Endothelial cell of umbilical vein (primary cell): ENCODE results near the gene ST8SIA1. TPM values are rescaled to one million over a fixed set of nuclear protein-coding genes. Genes with fewer than 3 reads are reported as not detected.

Experiments
- BruUV-seq: library from RNA; stranded (reverse); fragments of 400-500 nt; replicated peaks from 2 replicates; lab custom pipeline; 2021; lab: Mats Ljungman, UMichigan
- CTCF ChIA-PET: fragments of 300-600, 350-600 bp; sonication (Branson Sonifier 250); formaldehyde crosslinking; loops from one replicate; lab custom pipeline; 2021; ENCODE audit warnings: antibody characterized with exemption, inconsistent platforms; lab: Charles Lee
- POLR2A ChIA-PET: fragments of 300-600, 350-600 bp; sonication (Branson Sonifier 250); formaldehyde crosslinking; loops from one replicate; lab custom pipeline; 2021; ENCODE audit warnings: antibody characterized with exemption, inconsistent platforms; lab: Charles Lee
- DNase-seq: peaks from one replicate; pipeline ENCODE4 v3.0.0-alpha.2; 2011; ENCODE audit warnings: low read depth, low spot score
- FAIRE-seq: peaks from 2 replicates; lab custom pipeline; 2011; peaks lifted over from hg19 to GRCh38; lab: Jason Lieb, UNC
- H2AFZ ChIP-seq: 2 replicates; pipeline ENCODE4 v1.6.0; 2012; ENCODE audit warnings: low read depth, low read length, control low read depth, inconsistent platforms
- H3K27ac ChIP-seq: 2 replicates; pipeline ENCODE4 v1.5.1; 2011; ENCODE audit warnings: low read depth, mild to moderate bottlenecking, control low read depth, low read length, moderate library complexity; ENCODE audit not compliant: insufficient read depth
- H3K27me3 ChIP-seq, 2 experiments: 2 replicates each; pipeline versions ENCODE4 v1.6.0 to v1.6.1; 2011; ENCODE audit warnings: low read length in 2 of 2, mixed read lengths in 1 of 2; ENCODE audit not compliant: control insufficient read depth in 2 of 2, insufficient read depth in 2 of 2
- H3K36me3 ChIP-seq, 2 experiments: 2 replicates in 1 of 2; 3 replicates in 1 of 2; pipeline ENCODE4 v1.5.1; 2011; ENCODE audit warnings: low read length in 2 of 2, mild to moderate bottlenecking in 1 of 2, moderate library complexity in 1 of 2; ENCODE audit not compliant: control insufficient read depth in 2 of 2, insufficient read depth in 2 of 2; ENCODE audit errors: extremely low read depth in 1 of 2
- H3K4me1 ChIP-seq: 3 replicates; pipeline ENCODE4 v1.5.1; 2011; ENCODE audit warnings: mild to moderate bottlenecking, low read length; ENCODE audit not compliant: control insufficient read depth, insufficient read depth; ENCODE audit errors: extremely low read depth
- H3K4me2 ChIP-seq: 2 replicates; pipeline ENCODE4 v1.6.1; 2011; ENCODE audit warnings: low read length, control low read depth, mixed read lengths; ENCODE audit not compliant: insufficient read depth
- H3K4me3 ChIP-seq, 3 experiments: fragments of 200-600 bp in 1 of 3; sonication (generic), shearing (Covaris generic) in 1 of 3; replicated peaks in 1 of 3; 2 replicates each; pipeline ENCODE4 v1.5.1; 2011 to 2016; ENCODE audit warnings: control low read depth in 3 of 3, low read length in 3 of 3, mild to moderate bottlenecking in 2 of 3, inconsistent platforms in 1 of 3, low read depth in 1 of 3, moderate library complexity in 1 of 3; ENCODE audit not compliant: insufficient read depth in 1 of 3
- H3K79me2 ChIP-seq: 2 replicates; pipeline ENCODE4 v1.6.0; 2012; ENCODE audit warnings: low read length, inconsistent platforms; ENCODE audit not compliant: control insufficient read depth, insufficient read depth
- H3K9ac ChIP-seq: replicated peaks from 2 replicates; pipeline ENCODE3; 2011; ENCODE audit warnings: low read length, control low read depth; ENCODE audit not compliant: insufficient read depth; ENCODE audit errors: extremely low read depth
- H3K9me1 ChIP-seq: replicated peaks from 3 replicates; pipeline ENCODE4 v1.6.0; 2011; ENCODE audit warnings: mild to moderate bottlenecking, low read length; ENCODE audit not compliant: control insufficient read depth, insufficient read depth; ENCODE audit errors: extremely low read depth
- H3K9me3 ChIP-seq: replicated peaks from 2 replicates; pipeline ENCODE4 v1.5.1; 2012; ENCODE audit warnings: low read length, inconsistent platforms; ENCODE audit not compliant: control insufficient read depth, insufficient read depth
- H4K20me1 ChIP-seq: replicated peaks from 2 replicates; pipeline ENCODE3; 2011; ENCODE audit warnings: mild to moderate bottlenecking, low read length; ENCODE audit not compliant: control insufficient read depth, insufficient read depth; ENCODE audit errors: extremely low read depth
- CTCF ChIP-seq, 2 donors: IDR thresholded peaks; 1 replicate in 1 of 2; 2 replicates in 1 of 2; pipeline ENCODE4 v1.5.1; 2011; ENCODE audit warnings: low read length in 2 of 2, mild to moderate bottlenecking in 2 of 2, moderate library complexity in 2 of 2, control low read depth in 1 of 2, inconsistent platforms in 1 of 2, low read depth in 1 of 2; ENCODE audit not compliant: insufficient read depth in 1 of 2; ENCODE audit errors: extremely low read depth in 1 of 2
- EZH2 ChIP-seq: IDR thresholded peaks from 2 replicates; pipeline ENCODE4 v1.6.1; 2012; ENCODE audit warnings: borderline replicate concordance, low read depth, mild to moderate bottlenecking, moderate library complexity, low read length, inconsistent platforms; ENCODE audit not compliant: severe bottlenecking
- FOS ChIP-seq: IDR thresholded peaks from 2 replicates; pipeline ENCODE4 v1.6.1; 2011; ENCODE audit warnings: mild to moderate bottlenecking, low read length, moderate library complexity, borderline replicate concordance; ENCODE audit not compliant: insufficient read depth
- GATA2 ChIP-seq: IDR thresholded peaks from 2 replicates; pipeline ENCODE4 v1.7.0; 2011; ENCODE audit warnings: low read depth, mild to moderate bottlenecking, moderate library complexity, mixed read lengths, low read length; ENCODE audit not compliant: insufficient read length, insufficient read depth
- JUN ChIP-seq: IDR thresholded peaks from 2 replicates; pipeline ENCODE4 v1.6.1; 2011; ENCODE audit warnings: borderline replicate concordance, low read depth; ENCODE audit not compliant: insufficient read length, insufficient read depth
- MAX ChIP-seq: IDR thresholded peaks from 2 replicates; pipeline ENCODE4 v1.6.1; 2011; ENCODE audit not compliant: insufficient read depth, insufficient read length
- MYC ChIP-seq: IDR thresholded peaks from one replicate; pipeline ENCODE4 v1.6.1; 2011; ENCODE audit warnings: mild to moderate bottlenecking, low read depth, low read length
- POLR2A ChIP-seq: IDR thresholded peaks from 2 replicates; pipeline ENCODE4 v1.6.1; 2012; ENCODE audit warnings: low read depth, mild to moderate bottlenecking, control low read depth, low read length
- POLR2AphosphoS5 ChIP-seq: IDR thresholded peaks from 2 replicates; pipeline ENCODE4 v1.6.1; 2012; ENCODE audit warnings: low read depth, mild to moderate bottlenecking, control low read depth, low read length, moderate library complexity; ENCODE audit not compliant: insufficient read depth
- dilution Hi-C: fragments of 300-500 bp; cut with MboI; formaldehyde crosslinking; loops from one replicate; pipeline ENCODE4 v1.15.0; 2019; ENCODE audit warnings: low sequenced_read_pairs; ENCODE audit not compliant: extremely low pct_ligation_motif_present
- intact Hi-C: fragments of 100-400 bp; cut with micrococcal nuclease; formaldehyde crosslinking; loops from one replicate; pipeline ENCODE4 v1.10.0; 2022
- polyA plus RNA-seq, 4 experiments: library from polyadenylated mRNA; depleted of rRNA in 3 of 4; stranded (reverse) in 3 of 4; unstranded in 1 of 4; fragments of >200 nt; gene quantifications; 2 replicates each; pipeline versions ENCODE4 v1.2.1 to v1.2.3, GENCODE V29; 2011 to 2012; ENCODE audit warnings: missing spikeins in 1 of 4
- total RNA-seq: library from RNA; stranded (reverse); gene quantifications from 2 replicates; pipeline ENCODE4 v1.2.3, GENCODE V29; 2021

Gene ST8SIA1
- total and polyA plus RNA-seq, 2 donors (not counting 3 experiments of a cell fraction or from before 2014, with no cell fraction given) = not detected

- H3K4me3 ChIP-seq = no peak overlapping the region
- no peak for FAIRE-seq
- dilution Hi-C loops (no loop called here), intact Hi-C loops (no loop called here)
- no peaks in the 10 kb centered on the region for H3K36me3 ChIP-seq
- BruUV-seq = no TSS peak
- no peaks in the 10 kb centered on the region for H3K9me3 ChIP-seq
- TF ChIP-seq POLR2AphosphoS5 = no peak
- TF ChIP-seq GATA2 = no peak
- no peak for TF ChIP-seq POLR2A
- no peak for TF ChIP-seq CTCF (IDR thresholded peaks at IDR 0.05; ENCODE audit: extremely low read depth in 1 of 2, insufficient read depth in 1 of 2, low read depth in 1 of 2, low read length in 2 of 2)
- no peak for TF ChIP-seq JUN
- no peak for TF ChIP-seq MYC
- no peak for TF ChIP-seq MAX
- TF ChIP-seq EZH2 = no peak
- no peak for TF ChIP-seq FOS
- no peak overlapping the region for H2AFZ ChIP-seq
- no peaks in the 10 kb centered on the region for H4K20me1 ChIP-seq
- no peaks in the 10 kb centered on the region for H3K4me1 ChIP-seq
- no peaks in the 10 kb centered on the region for H3K9me1 ChIP-seq
- no peaks in the 10 kb centered on the region for H3K79me2 ChIP-seq
- H3K9ac ChIP-seq = no peak overlapping the region
- no peak overlapping the region for H3K27ac ChIP-seq
- H3K4me2 ChIP-seq = no peak overlapping the region
- ChIA-PET CTCF (no interaction called here), POLR2A (no interaction called here)
- DNase-seq = no peak
- H3K27me3 ChIP-seq = no peaks in the 10 kb centered on the region
Observed at GRCh38 chr12:22357531-22357930, 23.0 kb upstream of the ST8SIA1 start.
